HK-2 (cell line): ENCODE data around the gene NEK10.
"Not testable (repeated sequence)": the region's sequence is repeated elsewhere in the genome, so short reads cannot be mapped to it uniquely, and the experiment has no call there.

Experiments
- DNase-seq: peaks from one replicate; pipeline ENCODE4 v3.0.0-alpha.2; 2018; ENCODE audit not compliant: unreplicated experiment

The NEK10 gene

GRCh38 chr3:27317096-27317495 lies 52.1 kb downstream of the NEK10 start:
- no peak for DNase-seq

- DNase-seq, result no peak
Measured at GRCh38 chr3:27315003-27315402, 54.2 kb downstream of the NEK10 start.

GRCh38 chr3:27312044-27312668 lies 57.0 kb downstream of the NEK10 start:
- no peak for DNase-seq

- peak; percentile 56 for DNase-seq
Measured at GRCh38 chr3:27311400-27311799, 57.8 kb downstream of the NEK10 start.

GRCh38 chr3:27310688-27311087 lies 58.5 kb downstream of the NEK10 start:
- no peak for DNase-seq

- DNase-seq, result no peak
Measured at GRCh38 chr3:27307566-27307965, 61.6 kb downstream of the NEK10 start.

- DNase-seq, result no peak
Measured at GRCh38 chr3:27302891-27303290, 66.3 kb downstream of the NEK10 start.

GRCh38 chr3:27298981-27299380 lies 70.2 kb downstream of the NEK10 start:
- DNase-seq, result not testable (repeated sequence)

- no peak for DNase-seq
Measured at GRCh38 chr3:27293939-27294338, 75.2 kb downstream of the NEK10 start.

GRCh38 chr3:27290760-27291159 lies 78.4 kb downstream of the NEK10 start:
- DNase-seq, result no peak

GRCh38 chr3:27289769-27290413 lies 79.3 kb downstream of the NEK10 start:
- DNase-seq, result no peak

GRCh38 chr3:27287052-27287451 lies 82.1 kb downstream of the NEK10 start:
- DNase-seq, result no peak

GRCh38 chr3:27286467-27286866 lies 82.7 kb downstream of the NEK10 start:
- DNase-seq, result not testable (repeated sequence)

- no peak for DNase-seq
Measured at GRCh38 chr3:27285668-27286067, 83.5 kb downstream of the NEK10 start.

GRCh38 chr3:27281671-27282150 lies 87.5 kb downstream of the NEK10 start:
- DNase-seq, result no peak

- no peak for DNase-seq
Measured at GRCh38 chr3:27279123-27279522, 90.1 kb downstream of the NEK10 start.

GRCh38 chr3:27278383-27279055 lies 90.7 kb downstream of the NEK10 start:
- no peak for DNase-seq

GRCh38 chr3:27275441-27275990 lies 93.7 kb downstream of the NEK10 start:
- no peak for DNase-seq

GRCh38 chr3:27271890-27272289 lies 97.3 kb downstream of the NEK10 start:
- DNase-seq, result no peak

- no peak for DNase-seq
Measured at GRCh38 chr3:27254896-27255295, 114.3 kb downstream of the NEK10 start.

GRCh38 chr3:27253831-27254230 lies 115.4 kb downstream of the NEK10 start:
- DNase-seq, result peak; percentile 16

GRCh38 chr3:27253391-27253790 lies 115.8 kb downstream of the NEK10 start:
- no peak for DNase-seq

- no peak for DNase-seq
Measured at GRCh38 chr3:27252646-27253045, 116.5 kb downstream of the NEK10 start.
